ENCODE measurements around the gene UFSP2.

DNA sequence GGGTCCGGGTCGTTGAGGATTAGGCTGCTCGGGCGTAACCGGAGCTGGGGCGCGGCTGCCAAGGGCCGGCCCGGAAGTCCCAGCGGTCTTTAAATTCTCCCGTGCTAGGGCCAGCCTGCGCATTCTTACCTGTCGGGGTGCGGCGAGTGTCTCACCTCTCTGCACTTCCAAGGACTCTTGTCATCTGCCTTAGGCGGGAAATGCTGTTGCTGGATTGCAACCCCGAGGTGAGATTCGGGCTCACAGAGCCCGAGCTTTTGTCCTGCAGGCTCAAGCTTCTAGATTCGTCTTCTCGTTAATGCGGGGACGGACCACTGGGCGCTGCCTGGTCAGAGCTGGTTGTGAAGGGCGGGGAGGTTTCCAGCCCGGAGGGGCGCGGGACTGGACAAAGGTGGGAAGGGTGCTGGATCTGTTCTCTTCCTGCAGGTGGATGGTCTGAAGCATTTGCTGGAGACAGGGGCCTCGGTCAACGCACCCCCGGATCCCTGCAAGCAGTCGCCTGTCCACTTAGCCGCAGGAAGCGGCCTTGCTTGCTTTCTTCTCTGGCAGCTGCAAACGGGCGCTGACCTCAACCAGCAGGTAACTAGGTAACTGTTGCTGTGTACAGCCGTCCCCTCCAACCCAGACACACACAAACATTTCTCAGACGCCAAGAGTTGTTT, 28.9 kb downstream of the UFSP2 start, which contains the start of gene ANKRD37:
- TF ChIP-seq CTCF (IDR thresholded peaks at IDR 0.05) (peak in 2 of 4 experiments; percentile 20 to 32), POLR2A (IDR thresholded peaks at IDR 0.05) (no peak), POLR2AphosphoS5 (IDR thresholded peaks at IDR 0.05) (no peak)

Measured in gastroesophageal sphincter (tissue), 3 donors.